Thyroid gland (tissue), 4 donors: ENCODE measurements around the gene EVA1A.

Experiments used
- POLR2A ChIP-seq, 2 donors: fragments of 450-650 bp; IDR thresholded peaks; one replicate each; pipeline ENCODE4 v1.6.1; 2017; ENCODE audit warnings: antibody characterized with exemption in 2 of 2, mild to moderate bottlenecking in 2 of 2, moderate library complexity in 1 of 2
- TF ChIP-seq, protein P1 (sequence below), 6 experiments: fragments of 200-600 bp in 3 of 6; fragments of 450-650 bp in 3 of 6; sonication (generic) in 3 of 6; IDR thresholded peaks; one replicate each; pipeline ENCODE4 v1.5.1; 2016 to 2019; ENCODE audit warnings: antibody characterized with exemption in 6 of 6, mild to moderate bottlenecking in 2 of 6, inconsistent platforms in 1 of 6, moderate library complexity in 1 of 6

DNA sequence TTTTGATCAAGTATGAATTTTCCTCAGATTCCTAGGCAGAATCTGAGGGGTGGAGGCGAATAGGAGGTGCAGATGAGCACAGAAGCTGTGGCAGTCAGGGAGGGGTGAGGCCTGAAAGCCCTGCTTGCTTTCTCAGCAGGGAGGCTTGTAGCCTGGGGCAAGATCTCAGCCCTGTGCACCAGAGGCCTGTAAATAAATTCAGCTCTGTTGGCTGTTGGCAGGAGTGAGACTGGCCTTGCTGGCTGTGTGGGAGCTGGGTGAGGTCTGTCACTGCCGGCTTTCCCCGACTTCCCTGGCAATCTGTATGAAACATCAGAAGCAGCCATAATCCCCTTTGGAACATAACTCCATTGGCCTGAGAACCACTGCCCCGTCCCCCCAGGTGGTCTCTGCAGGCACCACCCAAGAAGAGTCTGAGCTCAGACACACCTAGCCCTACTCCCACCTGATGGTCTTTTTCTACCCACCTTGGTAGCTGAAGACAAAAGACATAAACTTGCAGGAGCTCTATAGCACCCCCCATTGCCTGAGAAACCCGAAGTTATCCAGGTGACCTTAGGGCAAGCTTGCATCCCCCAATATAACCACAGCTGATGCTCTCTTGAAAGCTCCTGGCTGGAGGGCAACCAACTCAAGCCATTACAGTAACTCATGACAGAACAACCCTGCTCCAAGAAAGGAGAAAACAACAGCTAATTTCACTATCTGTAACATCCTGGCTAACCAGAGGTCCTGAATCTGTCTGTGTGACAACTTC lies 32.3 kb downstream of the EVA1A start:
- TF ChIP-seq, protein P1, sequence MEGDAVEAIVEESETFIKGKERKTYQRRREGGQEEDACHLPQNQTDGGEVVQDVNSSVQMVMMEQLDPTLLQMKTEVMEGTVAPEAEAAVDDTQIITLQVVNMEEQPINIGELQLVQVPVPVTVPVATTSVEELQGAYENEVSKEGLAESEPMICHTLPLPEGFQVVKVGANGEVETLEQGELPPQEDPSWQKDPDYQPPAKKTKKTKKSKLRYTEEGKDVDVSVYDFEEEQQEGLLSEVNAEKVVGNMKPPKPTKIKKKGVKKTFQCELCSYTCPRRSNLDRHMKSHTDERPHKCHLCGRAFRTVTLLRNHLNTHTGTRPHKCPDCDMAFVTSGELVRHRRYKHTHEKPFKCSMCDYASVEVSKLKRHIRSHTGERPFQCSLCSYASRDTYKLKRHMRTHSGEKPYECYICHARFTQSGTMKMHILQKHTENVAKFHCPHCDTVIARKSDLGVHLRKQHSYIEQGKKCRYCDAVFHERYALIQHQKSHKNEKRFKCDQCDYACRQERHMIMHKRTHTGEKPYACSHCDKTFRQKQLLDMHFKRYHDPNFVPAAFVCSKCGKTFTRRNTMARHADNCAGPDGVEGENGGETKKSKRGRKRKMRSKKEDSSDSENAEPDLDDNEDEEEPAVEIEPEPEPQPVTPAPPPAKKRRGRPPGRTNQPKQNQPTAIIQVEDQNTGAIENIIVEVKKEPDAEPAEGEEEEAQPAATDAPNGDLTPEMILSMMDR (IDR thresholded peaks at IDR 0.05), result no peak
- no peak for TF ChIP-seq POLR2A (IDR thresholded peaks at IDR 0.05)
